Measurements from ENCODE around the gene UBE2O. TPM values are rescaled to one million over a fixed set of nuclear protein-coding genes. Genes with fewer than 3 reads are reported as not detected.

The UBE2O gene
- total RNA-seq, 6 experiments from 2014 or later, result 24.3 to 26.0 (median 24.5) TPM

DNA sequence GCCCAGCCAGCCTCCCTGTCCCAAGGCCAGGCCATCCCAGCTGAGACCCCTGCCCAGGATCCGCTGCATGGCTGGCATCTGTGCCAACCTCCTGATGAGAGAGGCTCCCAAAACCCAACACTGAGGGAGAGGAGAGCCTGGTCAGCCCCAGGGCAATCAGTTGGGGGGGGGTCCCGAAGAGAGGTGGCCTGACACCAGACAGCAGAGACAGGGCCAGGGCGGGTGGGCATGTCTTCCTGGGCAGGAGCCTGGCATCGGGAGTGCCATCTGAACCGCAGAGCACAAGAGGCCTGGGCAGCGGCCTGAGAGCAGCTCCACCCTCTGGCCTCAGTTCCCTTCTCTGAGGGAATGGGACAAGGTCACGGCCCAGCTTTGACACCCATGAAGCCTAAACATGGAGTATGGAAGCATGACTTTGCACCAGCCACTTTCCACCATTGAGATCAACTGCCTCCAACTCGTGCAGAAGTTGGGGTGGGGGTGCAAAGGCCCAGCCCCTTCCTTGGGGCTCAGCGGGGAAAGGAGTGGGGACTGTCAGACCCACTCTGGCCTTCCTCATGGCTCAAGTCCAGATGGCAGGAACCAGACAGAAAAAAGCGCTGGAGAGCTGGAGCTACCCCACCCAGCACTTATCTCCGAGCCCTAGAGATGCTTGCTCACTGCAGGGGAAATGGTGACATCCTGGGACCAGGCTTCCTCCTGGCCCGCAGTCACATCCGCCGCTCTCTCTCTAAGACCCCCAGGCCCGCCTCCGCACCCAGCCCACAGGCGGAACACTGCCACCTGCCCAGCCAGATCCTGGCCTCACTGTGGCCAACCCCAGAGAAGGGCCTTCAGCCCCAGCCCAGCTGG, 38.5 kb upstream of the UBE2O start:
- TF ChIP-seq, protein P1, sequence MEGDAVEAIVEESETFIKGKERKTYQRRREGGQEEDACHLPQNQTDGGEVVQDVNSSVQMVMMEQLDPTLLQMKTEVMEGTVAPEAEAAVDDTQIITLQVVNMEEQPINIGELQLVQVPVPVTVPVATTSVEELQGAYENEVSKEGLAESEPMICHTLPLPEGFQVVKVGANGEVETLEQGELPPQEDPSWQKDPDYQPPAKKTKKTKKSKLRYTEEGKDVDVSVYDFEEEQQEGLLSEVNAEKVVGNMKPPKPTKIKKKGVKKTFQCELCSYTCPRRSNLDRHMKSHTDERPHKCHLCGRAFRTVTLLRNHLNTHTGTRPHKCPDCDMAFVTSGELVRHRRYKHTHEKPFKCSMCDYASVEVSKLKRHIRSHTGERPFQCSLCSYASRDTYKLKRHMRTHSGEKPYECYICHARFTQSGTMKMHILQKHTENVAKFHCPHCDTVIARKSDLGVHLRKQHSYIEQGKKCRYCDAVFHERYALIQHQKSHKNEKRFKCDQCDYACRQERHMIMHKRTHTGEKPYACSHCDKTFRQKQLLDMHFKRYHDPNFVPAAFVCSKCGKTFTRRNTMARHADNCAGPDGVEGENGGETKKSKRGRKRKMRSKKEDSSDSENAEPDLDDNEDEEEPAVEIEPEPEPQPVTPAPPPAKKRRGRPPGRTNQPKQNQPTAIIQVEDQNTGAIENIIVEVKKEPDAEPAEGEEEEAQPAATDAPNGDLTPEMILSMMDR (IDR thresholded peaks at IDR 0.05), result no peak
- no peaks in the 10 kb centered on the region; the same call in 1 of the 2 replicates for H3K27me3 Mint-ChIP-seq (ENCODE audit: insufficient read depth)
- DNase-seq, result no peak
- no peaks in the 10 kb centered on the region for H3K36me3 Mint-ChIP-seq (ENCODE audit: low read depth)
- no peak overlapping the region for H3K27ac Mint-ChIP-seq
- H3K4me3 Mint-ChIP-seq, result no peak overlapping the region
- peaks cover 15% of the 10 kb centered on the region for H3K4me1 Mint-ChIP-seq (ENCODE audit: low read depth)
- H3K9me3 Mint-ChIP-seq, result no peaks in the 10 kb centered on the region

DNA sequence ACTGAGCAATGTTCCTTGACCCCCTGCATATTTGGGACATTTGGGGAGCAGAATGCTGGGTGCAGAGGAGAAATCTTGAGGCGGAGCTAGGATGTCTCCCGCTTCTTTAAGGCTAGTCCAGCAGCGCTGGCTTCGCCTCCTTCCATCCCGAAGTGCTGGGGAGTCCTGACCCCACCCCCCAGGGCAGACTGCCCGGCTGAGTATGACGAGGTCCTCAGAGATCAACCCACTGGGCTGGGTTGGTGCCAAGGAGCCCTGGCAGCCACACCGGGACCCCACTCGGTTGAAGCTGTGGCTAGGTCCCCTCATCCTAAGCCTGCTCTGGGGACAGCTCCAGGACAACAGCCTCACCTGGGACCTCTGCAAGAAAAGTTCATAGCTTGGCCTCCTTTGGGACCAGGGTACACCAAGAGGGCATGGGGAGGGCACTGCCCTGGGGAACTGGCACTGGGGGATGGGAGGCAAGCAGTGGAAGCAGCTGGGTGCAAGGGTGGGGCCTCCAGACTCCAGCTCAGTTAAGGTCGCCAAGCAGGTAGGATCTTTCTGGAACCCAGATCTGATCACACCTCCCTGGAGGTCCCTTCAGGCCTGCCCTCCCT, 37.3 kb upstream of the UBE2O start:
- Mint-ChIP-seq H3K4me1 (ENCODE audit: low read depth) (peaks cover 15% of the 10 kb centered on the region), H3K9me3 (no peaks in the 10 kb centered on the region), H3K27me3 (ENCODE audit: insufficient read depth) (no peaks in the 10 kb centered on the region; the same call in 1 of the 2 replicates), H3K36me3 (ENCODE audit: low read depth) (no peaks in the 10 kb centered on the region), H3K27ac (no peak overlapping the region), H3K4me3 (no peak overlapping the region)
- DNase-seq, result no peak
- TF ChIP-seq, protein P1 (IDR thresholded peaks at IDR 0.05), result no peak

DNA sequence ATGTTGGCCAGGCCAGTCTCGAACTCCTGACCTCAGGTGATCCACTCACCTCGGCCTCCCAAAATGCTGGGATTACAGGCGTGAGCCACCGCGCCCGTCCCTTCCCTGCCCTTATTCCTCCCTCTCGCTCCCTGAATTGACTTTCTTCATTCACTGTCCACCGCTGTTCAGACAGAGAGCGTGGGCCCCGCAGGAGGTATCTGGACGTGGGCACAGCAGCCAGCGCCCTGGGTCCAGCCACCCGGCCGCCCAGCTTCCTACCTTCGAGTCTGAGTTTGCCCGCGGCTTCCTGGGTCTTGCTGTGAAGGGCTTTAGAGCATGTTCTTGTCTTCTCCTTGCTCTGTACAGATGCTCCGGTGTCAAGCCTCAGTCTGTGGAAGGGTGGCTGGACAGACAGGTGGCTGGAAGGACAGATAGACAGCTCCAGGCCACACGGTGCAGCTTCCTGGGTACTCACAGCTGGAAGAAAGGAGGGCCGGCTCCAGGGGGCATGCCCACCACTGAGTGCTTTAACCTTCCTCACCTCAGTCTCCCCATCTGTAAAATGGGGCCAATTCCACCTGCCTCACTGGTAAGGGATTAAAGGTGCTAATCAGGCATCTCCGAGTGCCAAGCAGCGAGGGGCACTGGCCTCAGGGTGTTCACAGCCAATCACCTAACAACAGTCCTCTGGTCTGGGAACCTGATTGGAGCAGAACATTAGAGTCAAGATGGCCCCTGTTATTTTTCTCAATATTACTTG, 34.7 kb upstream of the UBE2O start:
- no peak overlapping the region for H3K27ac Mint-ChIP-seq
- no peak for DNase-seq

DNA sequence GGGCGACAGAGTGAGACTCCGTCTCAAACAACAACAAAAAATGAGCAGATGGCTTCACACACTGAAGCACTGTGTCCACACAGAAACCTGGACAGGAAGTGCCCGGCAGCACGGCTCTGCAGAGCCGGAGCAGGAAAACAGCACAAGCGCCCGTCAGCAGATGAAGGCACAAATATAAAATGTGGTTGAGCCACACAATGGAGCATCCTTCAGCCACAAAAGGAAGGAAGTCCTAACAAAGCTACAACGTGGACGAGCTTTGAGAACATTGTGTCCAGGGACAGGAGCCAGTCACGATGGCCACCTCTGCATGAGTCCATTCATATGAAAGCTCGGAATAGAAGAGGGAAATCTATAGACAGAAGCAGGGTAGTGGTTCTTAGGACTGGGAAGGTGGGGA, 32.6 kb upstream of the UBE2O start:
- Mint-ChIP-seq H3K4me1 (ENCODE audit: low read depth) (no peaks in the 10 kb centered on the region), H3K9me3 (no peaks in the 10 kb centered on the region), H3K36me3 (ENCODE audit: low read depth) (no peaks in the 10 kb centered on the region; the same call in 1 of the 2 replicates), H3K27ac (no peak overlapping the region), H3K27me3 (ENCODE audit: insufficient read depth) (peaks cover 2% of the 10 kb centered on the region), H3K4me3 (no peak overlapping the region)
- TF ChIP-seq, protein P1 (IDR thresholded peaks at IDR 0.05), result no peak
- DNase-seq, result no peak

More for the DNA sequence above, 34.7 kb upstream of the UBE2O start:
- Mint-ChIP-seq H3K9me3 (no peaks in the 10 kb centered on the region), H3K27me3 (ENCODE audit: insufficient read depth) (peaks cover 2% of the 10 kb centered on the region), H3K4me1 (ENCODE audit: low read depth) (peaks cover 3% of the 10 kb centered on the region), H3K36me3 (ENCODE audit: low read depth) (no peaks in the 10 kb centered on the region; the same call in 1 of the 2 replicates), H3K4me3 (no peak overlapping the region)
- TF ChIP-seq, protein P1 (IDR thresholded peaks at IDR 0.05), result no peak

DNA sequence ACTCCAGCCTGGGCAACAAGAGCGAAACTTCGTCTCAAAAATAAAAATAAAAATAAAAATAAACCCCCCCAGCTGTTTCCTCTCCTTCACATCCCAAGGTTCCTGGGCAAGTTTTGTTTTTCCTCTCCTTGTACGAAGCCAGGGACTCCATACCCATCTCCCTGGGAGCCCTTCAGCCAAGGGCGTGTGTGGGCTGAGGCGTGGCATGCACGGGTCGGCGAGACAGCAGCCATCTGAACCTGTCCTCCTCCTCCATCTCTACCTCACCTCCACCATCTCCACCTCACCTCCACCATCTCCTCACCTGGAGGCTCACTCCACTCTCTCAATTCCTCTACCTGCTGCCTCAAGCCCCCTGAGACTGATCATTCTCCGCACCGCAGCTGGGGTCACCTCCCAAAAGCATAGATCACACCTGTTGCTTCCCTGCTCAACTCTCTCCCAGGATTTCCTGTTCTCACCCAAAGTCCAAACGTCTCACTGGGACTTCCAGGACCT, 31.3 kb upstream of the UBE2O start:
- Mint-ChIP-seq H3K4me3 (no peak overlapping the region), H3K36me3 (ENCODE audit: low read depth) (no peaks in the 10 kb centered on the region; the same call in 1 of the 2 replicates), H3K27me3 (ENCODE audit: insufficient read depth) (peaks cover 2% of the 10 kb centered on the region), H3K4me1 (ENCODE audit: low read depth) (no peaks in the 10 kb centered on the region), H3K27ac (no peak overlapping the region), H3K9me3 (no peaks in the 10 kb centered on the region)
- DNase-seq, result no peak
- TF ChIP-seq, protein P1 (IDR thresholded peaks at IDR 0.05), result no peak
